Activated CD4-positive, alpha-beta T cell treated with anti-CD3 and anti-CD28 coated beads, Interleukin-2, amount 50 U/mL, for 48 hours (primary cell): ENCODE data around the gene PANK1.
A peak's percentile ranks its signal among the peaks of the same experiment; 100 is the strongest.
"Not testable (repeated sequence)": the region's sequence is repeated elsewhere in the genome, so short reads cannot be mapped to it uniquely, and the experiment has no call there.

Experiments used
- DNase-seq, 2 experiments: peaks; one replicate each; pipeline ENCODE4 v3.0.0-alpha.2; 2020

PANK1 gene

GRCh38 chr10:89566095-89566950, 78.7 kb downstream of the PANK1 start:
- no peak for DNase-seq

GRCh38 chr10:89565180-89565579, 79.9 kb downstream of the PANK1 start:
- DNase-seq, result no peak

GRCh38 chr10:89563861-89564478, 81.1 kb downstream of the PANK1 start:
- DNase-seq, result no peak

GRCh38 chr10:89563311-89563710, 81.7 kb downstream of the PANK1 start:
- DNase-seq, result no peak

GRCh38 chr10:89556600-89556999, 88.4 kb downstream of the PANK1 start:
- DNase-seq, result no peak

GRCh38 chr10:89555688-89556445, 89.2 kb downstream of the PANK1 start:
- DNase-seq, result no peak

GRCh38 chr10:89554433-89554832, 90.6 kb downstream of the PANK1 start:
- DNase-seq, result no peak

- no peak for DNase-seq
These were observed 91.8 kb downstream of the PANK1 start for GRCh38 chr10:89553064-89553734.

GRCh38 chr10:89552213-89552612, 92.8 kb downstream of the PANK1 start:
- no peak for DNase-seq

GRCh38 chr10:89550509-89550908, 94.5 kb downstream of the PANK1 start:
- no peak for DNase-seq

GRCh38 chr10:89549510-89549909, 95.5 kb downstream of the PANK1 start:
- DNase-seq, result no peak

- no peak for DNase-seq
These were observed 96.4 kb downstream of the PANK1 start for GRCh38 chr10:89548673-89549072.

- no peak for DNase-seq
These were observed 97.1 kb downstream of the PANK1 start for GRCh38 chr10:89547853-89548513.

- DNase-seq, result not testable (repeated sequence)
These were observed 98.4 kb downstream of the PANK1 start for GRCh38 chr10:89546651-89547050.

- no peak for DNase-seq
These were observed 101.2 kb downstream of the PANK1 start for GRCh38 chr10:89543841-89544240.

- DNase-seq, result no peak
These were observed 104.6 kb downstream of the PANK1 start for GRCh38 chr10:89540420-89540949.

GRCh38 chr10:89537364-89537763, 107.7 kb downstream of the PANK1 start:
- DNase-seq, result no peak

GRCh38 chr10:89536013-89536354, 109.1 kb downstream of the PANK1 start:
- DNase-seq, result no peak

GRCh38 chr10:89535171-89536012, 109.7 kb downstream of the PANK1 start, which contains the start of gene SLC16A12:
Gene SLC16A12 (minus strand): TSS chr10:89535594. CDS start chr10:89462578, 73,016 bp downstream.
- peak; percentile 1 to 5 for DNase-seq

- no peak for DNase-seq
These were observed 110.2 kb downstream of the PANK1 start for GRCh38 chr10:89534826-89535166.
